ENCODE data around the gene PSMF1. TPM values are rescaled to one million over a fixed set of nuclear protein-coding genes. Genes with fewer than 3 reads are reported as not detected.

The PSMF1 gene
- total RNA-seq, 1 donor from 2014 or later = 142 TPM

DNA sequence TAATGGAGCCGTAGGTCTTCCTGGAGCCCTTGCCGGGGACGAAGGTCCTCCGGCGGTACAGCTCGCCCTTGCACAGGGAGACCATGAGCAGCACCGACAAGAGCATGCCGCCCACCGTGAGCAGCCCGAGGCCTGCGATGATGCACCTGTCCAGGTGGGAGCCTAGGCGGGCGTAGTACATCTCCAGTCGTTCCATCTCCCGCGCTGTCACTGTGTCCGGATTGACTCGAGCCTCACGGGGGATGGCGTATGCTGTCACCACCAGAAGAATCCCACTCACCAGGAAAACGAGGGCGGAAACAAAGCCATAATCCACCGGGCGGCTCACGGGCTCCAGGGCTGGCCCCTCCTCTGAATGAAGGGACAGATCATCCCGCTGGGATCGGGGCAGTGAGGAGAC, 62.5 kb downstream of the PSMF1 start:
- DNase-seq (ENCODE audit: extremely low spot score, unreplicated experiment) = no peak
- Mint-ChIP-seq H3K9me3 (no peaks in the 10 kb centered on the region), H3K27me3 (peaks cover 33% of the 10 kb centered on the region), H3K4me1 (ENCODE audit: unreplicated experiment) (no peaks in the 10 kb centered on the region), H3K27ac (no peak overlapping the region), H3K4me3 (no peak overlapping the region), H3K36me3 (peaks cover 4% of the 10 kb centered on the region)
- TF ChIP-seq CTCF (conservative IDR thresholded peaks at IDR 0.05) = no peak

GRCh38 chr20:1182106-1182505, 63.7 kb downstream of the PSMF1 start:
- Mint-ChIP-seq H3K27ac (no peak overlapping the region), H3K4me3 (peak overlapping the region; percentile 45), H3K9me3 (no peaks in the 10 kb centered on the region), H3K36me3 (no peaks in the 10 kb centered on the region), H3K4me1 (ENCODE audit: unreplicated experiment) (no peaks in the 10 kb centered on the region), H3K27me3 (peaks cover 38% of the 10 kb centered on the region)
- no peak for TF ChIP-seq CTCF (conservative IDR thresholded peaks at IDR 0.05)
- no peak for DNase-seq (ENCODE audit: extremely low spot score, unreplicated experiment)

GRCh38 chr20:1183153-1183552, 64.8 kb downstream of the PSMF1 start:
- Mint-ChIP-seq H3K36me3 (no peaks in the 10 kb centered on the region), H3K27me3 (peaks cover 38% of the 10 kb centered on the region), H3K4me3 (peak overlapping the region; percentile 84), H3K27ac (no peak overlapping the region), H3K9me3 (no peaks in the 10 kb centered on the region), H3K4me1 (ENCODE audit: unreplicated experiment) (no peaks in the 10 kb centered on the region)
- no peak for DNase-seq (ENCODE audit: extremely low spot score, unreplicated experiment)
- no peak for TF ChIP-seq CTCF (conservative IDR thresholded peaks at IDR 0.05)

GRCh38 chr20:1184260-1184637, 65.8 kb downstream of the PSMF1 start:
- H3K36me3 Mint-ChIP-seq = no peaks in the 10 kb centered on the region
- no peak for TF ChIP-seq CTCF (conservative IDR thresholded peaks at IDR 0.05)
- H3K27ac Mint-ChIP-seq = peak overlapping the region; percentile 34
- peak overlapping the region; percentile 84 for H3K4me3 Mint-ChIP-seq
- H3K9me3 Mint-ChIP-seq = no peaks in the 10 kb centered on the region
- H3K4me1 Mint-ChIP-seq (ENCODE audit: unreplicated experiment) = no peaks in the 10 kb centered on the region
- peaks cover 41% of the 10 kb centered on the region for H3K27me3 Mint-ChIP-seq
- DNase-seq (ENCODE audit: extremely low spot score, unreplicated experiment) = no peak

DNA sequence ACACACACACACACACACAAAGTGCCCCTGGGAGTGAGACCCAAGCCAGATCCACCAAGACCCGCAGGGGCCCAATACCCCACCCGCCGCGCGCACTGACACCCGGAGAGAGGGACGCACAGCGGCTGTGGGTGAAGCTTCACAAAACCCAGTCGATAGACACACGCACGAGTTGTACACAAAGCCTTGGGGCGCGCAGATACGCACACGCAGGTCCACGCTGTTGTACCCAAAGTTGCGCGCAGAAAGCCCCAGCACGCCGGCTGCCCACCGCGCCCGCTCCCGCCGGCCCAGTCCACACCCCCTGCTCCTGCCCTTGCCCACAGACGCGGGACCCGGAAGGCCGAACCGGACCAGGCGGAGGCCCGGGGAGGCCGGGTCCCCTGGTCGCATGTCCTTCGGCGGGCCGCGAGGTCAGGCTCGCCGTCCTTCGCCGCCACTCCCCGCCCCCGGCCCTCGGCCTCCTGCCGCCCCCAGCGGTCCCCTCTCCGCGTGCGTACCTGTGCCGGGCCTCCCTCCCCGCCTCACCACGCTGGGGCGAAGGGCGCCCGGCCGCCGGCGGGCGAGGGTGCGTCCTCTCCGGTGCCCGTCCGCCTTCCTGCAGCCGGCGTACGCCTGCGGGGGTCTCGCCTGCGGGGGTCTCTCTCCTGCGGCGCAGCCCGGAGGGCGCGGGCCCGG, 66.4 kb downstream of the PSMF1 start, which contains the start of gene TMEM74B:
TSS of gene TMEM74B (minus strand) at position 344 of the 678 bp plus-strand sequence. CDS start 1,180 bp downstream, outside the sequence.
- no peak for DNase-seq (ENCODE audit: extremely low spot score, unreplicated experiment)
- H3K27me3 Mint-ChIP-seq = peaks cover 47% of the 10 kb centered on the region
- no peak for TF ChIP-seq CTCF (conservative IDR thresholded peaks at IDR 0.05)
- peak within 1 kb of the TSS; percentile 34 for H3K27ac Mint-ChIP-seq
- peak within 1 kb of the TSS; percentile 85 for H3K4me3 Mint-ChIP-seq
- no peaks in the 10 kb centered on the region for H3K36me3 Mint-ChIP-seq
- H3K4me1 Mint-ChIP-seq (ENCODE audit: unreplicated experiment) = no peaks in the 10 kb centered on the region
- H3K9me3 Mint-ChIP-seq = no peaks in the 10 kb centered on the region
